GM12891 (cell line): ENCODE data around the gene HSPBP1.

Source experiments
- POLR2A ChIP-seq: IDR thresholded peaks from 2 replicates; pipeline ENCODE4 v1.6.1; 2011; ENCODE audit warnings: low read depth, low read length, control low read depth
- POU2F2 ChIP-seq: IDR thresholded peaks from 2 replicates; pipeline ENCODE4 v1.6.1; 2011; ENCODE audit warnings: low read depth, mild to moderate bottlenecking, control low read depth, low read length, moderate library complexity
- TAF1 ChIP-seq: IDR thresholded peaks from 2 replicates; pipeline ENCODE4 v1.6.1; 2011; ENCODE audit warnings: low read depth, low read length, control low read depth

DNA sequence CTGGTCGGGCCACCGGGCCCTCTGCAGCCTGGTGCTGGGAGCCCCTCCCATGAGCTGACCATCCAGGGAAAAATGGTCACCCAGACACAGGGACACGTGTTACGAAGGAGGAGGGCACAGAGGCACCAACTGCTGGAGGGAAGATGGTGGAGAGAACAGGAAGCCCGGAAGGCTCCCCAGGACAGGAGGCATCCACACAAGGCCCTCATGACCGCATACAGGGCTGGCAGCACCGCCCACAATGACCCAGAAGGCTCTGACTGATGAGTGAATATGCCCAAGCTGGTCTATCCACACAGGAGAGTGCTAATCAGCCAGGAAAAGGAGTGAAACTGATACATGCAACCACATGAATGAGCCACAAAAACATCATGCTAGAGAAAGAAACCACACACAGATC is 37.4 kb downstream of the HSPBP1 start:
- TF ChIP-seq POLR2A (no peak), TAF1 (no peak), POU2F2 (no peak)
